SK-N-MC (cell line): Measurements from ENCODE around the gene CRYGA.

ENCODE experiments used
- EZH2 ChIP-seq: fragments of 200-600 bp; sonication (generic); IDR thresholded peaks from one replicate; pipeline ENCODE4 v1.6.1; 2017; ENCODE audit warnings: antibody characterized with exemption
- POLR2AphosphoS5 ChIP-seq: IDR thresholded peaks from 2 replicates; pipeline ENCODE4 v1.6.1; 2012; ENCODE audit warnings: mild to moderate bottlenecking, low read depth, low read length, borderline replicate concordance

DNA sequence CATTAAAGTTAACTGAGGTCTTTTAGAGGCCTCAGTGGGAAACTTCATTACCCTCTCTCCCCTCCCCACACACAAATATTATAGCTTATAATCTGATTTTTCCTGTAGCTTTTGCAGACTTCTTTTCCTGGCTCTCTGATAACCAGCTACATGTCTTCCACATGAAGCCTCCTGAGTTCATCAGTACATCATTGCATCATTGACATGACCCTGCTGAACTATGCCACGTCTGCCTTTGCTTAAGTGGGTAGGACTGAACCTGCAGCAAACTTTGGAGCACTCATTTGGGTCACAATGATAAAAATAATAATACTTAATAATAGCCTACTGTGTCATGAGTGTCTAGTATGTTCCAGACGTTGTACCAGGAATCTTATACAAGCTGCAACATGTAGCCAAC, 7.0 kb downstream of the CRYGA start:
- no peak for TF ChIP-seq EZH2
- no peak for TF ChIP-seq POLR2AphosphoS5
